HuH-7 (cell line): ENCODE measurements around the gene FAM228B.
"Not testable (repeated sequence)": the region's sequence is repeated elsewhere in the genome, so short reads cannot be mapped to it uniquely, and the experiment has no call there.

Experiments
- DNase-seq: peaks from one replicate; pipeline ENCODE4 v3.0.0; 2011; ENCODE audit warnings: low spot score

Gene FAM228B

GRCh38 chr2:24159708-24160107 is 36.4 kb downstream of the FAM228B start:
- DNase-seq = no peak

- no peak for DNase-seq
These were observed 37.5 kb downstream of the FAM228B start for GRCh38 chr2:24160761-24161160.

- no peak for DNase-seq
These were observed 39.2 kb downstream of the FAM228B start for GRCh38 chr2:24162494-24162893.

- no peak for DNase-seq
These were observed 39.9 kb downstream of the FAM228B start for GRCh38 chr2:24163186-24163585.

GRCh38 chr2:24163601-24164000 is 40.3 kb downstream of the FAM228B start:
- no peak for DNase-seq

GRCh38 chr2:24164416-24164973 is 41.2 kb downstream of the FAM228B start:
- peak; percentile 72 for DNase-seq

GRCh38 chr2:24169023-24169422 is 45.8 kb downstream of the FAM228B start:
- DNase-seq = no peak

- DNase-seq = no peak
These were observed 51.6 kb downstream of the FAM228B start, which contains the start of gene FAM228A for GRCh38 chr2:24174851-24175277. TSS of gene FAM228A (plus strand) at chr2:24175053. CDS start at chr2:24175481, 428 bp downstream.

GRCh38 chr2:24175631-24176187 is 52.4 kb downstream of the FAM228B start:
- DNase-seq = no peak

GRCh38 chr2:24176326-24176725 is 53.1 kb downstream of the FAM228B start:
- DNase-seq = no peak

GRCh38 chr2:24179683-24180082 is 56.4 kb downstream of the FAM228B start:
- DNase-seq = no peak

- no peak for DNase-seq
These were observed 58.6 kb downstream of the FAM228B start for GRCh38 chr2:24181849-24182248.

GRCh38 chr2:24182507-24182906 is 59.2 kb downstream of the FAM228B start:
- no peak for DNase-seq

GRCh38 chr2:24183366-24184069 is 60.2 kb downstream of the FAM228B start:
- no peak for DNase-seq

- no peak for DNase-seq
These were observed 66.3 kb downstream of the FAM228B start for GRCh38 chr2:24189551-24189950.

- DNase-seq = no peak
These were observed 67.2 kb downstream of the FAM228B start for GRCh38 chr2:24190503-24190902.

- no peak for DNase-seq
These were observed 67.9 kb downstream of the FAM228B start for GRCh38 chr2:24191156-24191555.

- DNase-seq = no peak
These were observed 68.6 kb downstream of the FAM228B start for GRCh38 chr2:24191848-24192247.

- not testable (repeated sequence) for DNase-seq
These were observed 73.9 kb downstream of the FAM228B start for GRCh38 chr2:24197213-24197612.

GRCh38 chr2:24199968-24200590 is 76.8 kb downstream of the FAM228B start:
- no peak for DNase-seq

GRCh38 chr2:24200799-24201198 is 77.5 kb downstream of the FAM228B start:
- no peak for DNase-seq

GRCh38 chr2:24203029-24203786 is 79.9 kb downstream of the FAM228B start:
- DNase-seq = no peak
